WERI-Rb-1 (cell line): ENCODE data around the gene ATP10A.

ENCODE experiments used
- DNase-seq: peaks from one replicate; pipeline ENCODE4 v3.0.0-alpha.2; 2020
- H3K27ac ChIP-seq: fragments of 250-450 bp; sonication (Bioruptor Pico); 2 replicates; pipeline ENCODE4 v1.5.1; 2020; ENCODE audit warnings: mild to moderate bottlenecking, moderate library complexity
- H3K27me3 ChIP-seq: fragments of 250-450 bp; sonication (Bioruptor Pico); 2 replicates; pipeline ENCODE4 v1.5.1; 2021; ENCODE audit warnings: mild to moderate bottlenecking, low read depth, moderate library complexity; ENCODE audit not compliant: insufficient read depth, severe bottlenecking
- H3K36me3 ChIP-seq: fragments of 250-450 bp; sonication (Bioruptor Pico); 2 replicates; pipeline ENCODE4 v1.5.1; 2020; ENCODE audit warnings: mild to moderate bottlenecking, moderate library complexity
- H3K4me3 ChIP-seq: 2 replicates; pipeline ENCODE4 v1.5.1; 2011; ENCODE audit warnings: low read depth, mild to moderate bottlenecking, control low read depth, low read length
- H3K9me3 ChIP-seq: fragments of 250-450 bp; sonication (Bioruptor Pico); 2 replicates; pipeline ENCODE4 v1.5.1; 2021; ENCODE audit warnings: mild to moderate bottlenecking, moderate library complexity; ENCODE audit not compliant: severe bottlenecking
- CTCF ChIP-seq: IDR thresholded peaks from 2 replicates; pipeline ENCODE4 v1.5.1; 2011; ENCODE audit warnings: low read depth, mild to moderate bottlenecking, control low read depth, inconsistent platforms, low read length

The ATP10A gene

DNA sequence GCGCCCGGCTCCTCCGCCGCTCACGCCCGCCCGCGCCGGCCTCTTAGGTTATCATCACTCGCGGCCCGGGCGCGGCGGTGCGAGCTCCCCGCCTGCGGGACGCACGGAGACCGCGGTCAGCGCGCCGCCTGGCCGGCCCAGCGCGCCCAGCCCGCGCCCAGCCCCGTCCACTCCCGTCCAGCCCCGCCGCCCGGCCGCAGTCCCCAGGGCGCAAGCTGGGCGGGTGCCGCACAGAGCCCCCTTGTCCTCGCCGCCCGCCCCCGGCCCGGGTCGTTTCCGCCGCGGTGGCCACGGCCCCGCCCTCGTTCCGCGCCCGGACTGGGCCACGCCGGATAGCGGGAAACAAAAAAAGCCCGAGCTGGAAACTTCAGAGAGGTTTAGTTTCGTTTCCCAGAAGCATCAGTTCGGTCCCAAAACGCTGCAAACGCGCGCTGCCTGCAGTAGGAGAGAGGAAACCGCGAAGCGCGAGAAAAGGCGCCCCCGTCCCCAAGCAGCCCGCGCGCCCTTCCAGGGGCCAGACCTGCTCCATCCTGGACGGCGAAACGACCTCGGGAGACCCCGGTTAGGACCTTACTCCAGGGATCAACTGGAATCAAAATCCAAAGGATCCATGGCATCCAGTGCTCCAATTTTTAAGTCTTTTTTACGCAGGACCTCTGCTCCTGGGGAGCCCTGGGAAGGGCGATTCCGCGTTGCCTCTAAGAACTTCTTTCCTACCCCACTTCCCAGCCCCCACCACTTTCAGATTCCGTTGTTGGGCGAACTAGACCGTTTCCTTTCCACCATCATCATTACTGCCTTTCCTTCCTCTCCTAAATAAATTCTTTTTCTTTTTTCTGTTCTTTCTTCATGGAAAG is at the start of gene ATP10A:
Gene ATP10A (minus strand): TSS at position 217 of the 857 bp plus-strand sequence. CDS start 231 bp downstream, outside the sequence.
- no peak for DNase-seq
- H3K4me3 ChIP-seq, result peak within 1 kb of the TSS; percentile 38

GRCh38 chr15:25912035-25912434 is 48.9 kb upstream of the ATP10A start:
- H3K9me3 ChIP-seq, result no peaks in the 10 kb centered on the region
- H3K27me3 ChIP-seq, result no peaks in the 10 kb centered on the region
- no peak overlapping the region for H3K27ac ChIP-seq
- no peak for DNase-seq
- H3K4me3 ChIP-seq, result no peak overlapping the region
- no peaks in the 10 kb centered on the region for H3K36me3 ChIP-seq
- no peak for TF ChIP-seq CTCF

More for the DNA sequence above, at the start of gene ATP10A:
- H3K36me3 ChIP-seq, result no peaks in the 10 kb centered on the region
- peaks cover 22% of the 10 kb centered on the region for H3K27me3 ChIP-seq
- H3K27ac ChIP-seq, result no peak within 1 kb of the TSS
- no peak for TF ChIP-seq CTCF
- H3K9me3 ChIP-seq, result no peaks in the 10 kb centered on the region

GRCh38 chr15:25910832-25911231 is 47.7 kb upstream of the ATP10A start:
- no peaks in the 10 kb centered on the region for H3K36me3 ChIP-seq
- DNase-seq, result no peak
- H3K27me3 ChIP-seq, result no peaks in the 10 kb centered on the region
- no peak for TF ChIP-seq CTCF
- H3K9me3 ChIP-seq, result no peaks in the 10 kb centered on the region
- H3K27ac ChIP-seq, result no peak overlapping the region
- no peak overlapping the region for H3K4me3 ChIP-seq

- Histone ChIP-seq H3K4me3 (no peak overlapping the region), H3K36me3 (no peaks in the 10 kb centered on the region), H3K27me3 (no peaks in the 10 kb centered on the region), H3K27ac (no peak overlapping the region), H3K9me3 (no peaks in the 10 kb centered on the region)
- no peak for TF ChIP-seq CTCF
- no peak for DNase-seq
Measured at GRCh38 chr15:25909806-25910205, 46.7 kb upstream of the ATP10A start.

- H3K27me3 ChIP-seq, result no peaks in the 10 kb centered on the region
- no peaks in the 10 kb centered on the region for H3K9me3 ChIP-seq
- no peak overlapping the region for H3K27ac ChIP-seq
- no peak for DNase-seq
- H3K36me3 ChIP-seq, result no peaks in the 10 kb centered on the region
- TF ChIP-seq CTCF, result no peak
- H3K4me3 ChIP-seq, result no peak overlapping the region
Measured at GRCh38 chr15:25909325-25909724, 46.2 kb upstream of the ATP10A start.

GRCh38 chr15:25905140-25905539 is 42.0 kb upstream of the ATP10A start:
- H3K4me3 ChIP-seq, result no peak overlapping the region
- no peaks in the 10 kb centered on the region for H3K27me3 ChIP-seq
- H3K36me3 ChIP-seq, result no peaks in the 10 kb centered on the region
- no peak for TF ChIP-seq CTCF
- no peak for DNase-seq
- H3K9me3 ChIP-seq, result no peaks in the 10 kb centered on the region
- no peak overlapping the region for H3K27ac ChIP-seq
